Nephron progenitor cell (in vitro differentiated cells): ENCODE results near the gene SORCS2.

Experiments used
- DNase-seq: peaks from one replicate; pipeline ENCODE4 v3.0.0; 2021
- H3K27ac Mint-ChIP-seq: 2 replicates; pipeline ENCODE4 v1.8.0; 2021; ENCODE audit warnings: mild to moderate bottlenecking, moderate library complexity, mixed read lengths
- H3K27me3 Mint-ChIP-seq: 2 replicates; pipeline ENCODE4 v1.8.0; 2021; ENCODE audit warnings: mild to moderate bottlenecking, low read depth, mixed read lengths; ENCODE audit not compliant: poor library complexity
- H3K36me3 Mint-ChIP-seq: 2 replicates; pipeline ENCODE4 v1.8.0; 2021; ENCODE audit warnings: low read depth, mixed read lengths
- H3K4me1 Mint-ChIP-seq: 2 replicates; pipeline ENCODE4 v1.8.0; 2021; ENCODE audit warnings: mixed read lengths
- H3K4me3 Mint-ChIP-seq: 2 replicates; pipeline ENCODE4 v1.8.0; 2021; ENCODE audit warnings: mild to moderate bottlenecking, moderate library complexity, mixed read lengths
- H3K9me3 Mint-ChIP-seq: 2 replicates; pipeline ENCODE4 v1.8.0; 2021; ENCODE audit warnings: mild to moderate bottlenecking, moderate library complexity, mixed read lengths
- CTCF ChIP-seq: fragments of 200-600 bp; sonication (generic); IDR thresholded peaks from 2 replicates; pipeline ENCODE4 v1.5.0; 2021; ENCODE audit warnings: antibody characterized with exemption

Gene SORCS2

GRCh38 chr4:7227008-7227407, 34.7 kb downstream of the SORCS2 start:
- peaks cover 51% of the 10 kb centered on the region for H3K4me1 Mint-ChIP-seq
- H3K27me3 Mint-ChIP-seq: peaks cover under 1% of the 10 kb centered on the region
- no peak for DNase-seq
- no peaks in the 10 kb centered on the region for H3K36me3 Mint-ChIP-seq
- peak overlapping the region; percentile 40 for H3K4me3 Mint-ChIP-seq
- H3K9me3 Mint-ChIP-seq: no peaks in the 10 kb centered on the region
- H3K27ac Mint-ChIP-seq: peak overlapping the region; percentile 74
- no peak for TF ChIP-seq CTCF

GRCh38 chr4:7228734-7229133, 36.4 kb downstream of the SORCS2 start:
- Mint-ChIP-seq H3K27me3 (no peaks in the 10 kb centered on the region), H3K4me1 (peaks cover 46% of the 10 kb centered on the region), H3K36me3 (no peaks in the 10 kb centered on the region), H3K27ac (no peak overlapping the region), H3K9me3 (no peaks in the 10 kb centered on the region), H3K4me3 (no peak overlapping the region)
- DNase-seq: no peak
- TF ChIP-seq CTCF: no peak

- Mint-ChIP-seq H3K27me3 (peaks cover 6% of the 10 kb centered on the region), H3K36me3 (no peaks in the 10 kb centered on the region), H3K4me1 (peaks cover 11% of the 10 kb centered on the region), H3K9me3 (no peaks in the 10 kb centered on the region), H3K27ac (no peak overlapping the region), H3K4me3 (no peak overlapping the region)
- no peak for DNase-seq
- no peak for TF ChIP-seq CTCF
Measured at GRCh38 chr4:7232061-7232650, 39.8 kb downstream of the SORCS2 start.

GRCh38 chr4:7233006-7233580, 40.8 kb downstream of the SORCS2 start:
- H3K9me3 Mint-ChIP-seq: no peaks in the 10 kb centered on the region

GRCh38 chr4:7233601-7234000, 41.3 kb downstream of the SORCS2 start:
- DNase-seq: no peak
- H3K9me3 Mint-ChIP-seq: no peaks in the 10 kb centered on the region
- H3K36me3 Mint-ChIP-seq: no peaks in the 10 kb centered on the region
- H3K4me1 Mint-ChIP-seq: peaks cover 5% of the 10 kb centered on the region
- H3K27me3 Mint-ChIP-seq: peaks cover 6% of the 10 kb centered on the region
- no peak overlapping the region for H3K4me3 Mint-ChIP-seq
- no peak for TF ChIP-seq CTCF
- H3K27ac Mint-ChIP-seq: no peak overlapping the region

More at GRCh38 chr4:7233006-7233580, 40.8 kb downstream of the SORCS2 start:
- Mint-ChIP-seq H3K27me3 (peaks cover 6% of the 10 kb centered on the region), H3K4me1 (peaks cover 2% of the 10 kb centered on the region), H3K36me3 (no peaks in the 10 kb centered on the region), H3K4me3 (no peak overlapping the region), H3K27ac (no peak overlapping the region)
- no peak for TF ChIP-seq CTCF
- no peak for DNase-seq

GRCh38 chr4:7234355-7235029, 42.2 kb downstream of the SORCS2 start:
- Mint-ChIP-seq H3K36me3 (no peaks in the 10 kb centered on the region), H3K27me3 (peaks cover 6% of the 10 kb centered on the region), H3K4me3 (no peak overlapping the region), H3K9me3 (no peaks in the 10 kb centered on the region), H3K4me1 (peaks cover 14% of the 10 kb centered on the region), H3K27ac (no peak overlapping the region)
- no peak for DNase-seq
- no peak for TF ChIP-seq CTCF
